Cardiac fibroblast (primary cell): ENCODE measurements around the gene FAM117A.
"Not testable (repeated sequence)": the region's sequence is repeated elsewhere in the genome, so short reads cannot be mapped to it uniquely, and the experiment has no call there.

Experiments used
- DNase-seq, 2 donors: peaks; one replicate each; pipeline versions ENCODE4 v3.0.0 to v3.0.0-alpha.2; 2010; ENCODE audit warnings: low read depth in 2 of 2
- H3K4me3 ChIP-seq, 2 donors: replicated peaks in 1 of 2; 1 replicate in 1 of 2; 2 replicates in 1 of 2; pipeline ENCODE4 v1.5.1; 2011; ENCODE audit warnings: low read depth in 2 of 2, low read length in 2 of 2, mild to moderate bottlenecking in 2 of 2, moderate library complexity in 1 of 2
- TF ChIP-seq, protein P1 (sequence below): IDR thresholded peaks from one replicate; pipeline ENCODE4 v1.5.1; 2011; ENCODE audit warnings: low read depth, mild to moderate bottlenecking, low read length, inconsistent platforms

Gene FAM117A

DNA sequence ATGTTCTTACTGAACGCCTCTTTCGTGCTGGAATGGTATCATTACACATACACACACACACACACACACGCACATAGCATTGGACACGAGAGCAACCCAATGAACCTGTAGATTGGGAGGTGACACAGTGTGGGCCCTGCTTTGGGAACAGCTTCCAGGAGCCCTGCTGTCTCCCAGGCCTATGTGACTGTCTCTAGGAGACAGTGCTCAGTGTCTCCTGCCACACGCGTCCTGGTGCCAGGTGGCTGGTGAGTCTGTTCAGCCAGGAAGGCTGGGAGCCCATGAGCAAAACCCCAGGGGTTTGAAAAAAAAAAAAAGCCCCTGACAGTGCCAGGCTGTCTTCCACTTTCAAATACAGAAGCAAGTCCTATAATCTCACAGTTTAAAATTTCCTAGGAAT lies 83.6 kb downstream of the FAM117A start:
- H3K4me3 ChIP-seq, result no peak overlapping the region
- DNase-seq, result no peak
- TF ChIP-seq, protein P1, sequence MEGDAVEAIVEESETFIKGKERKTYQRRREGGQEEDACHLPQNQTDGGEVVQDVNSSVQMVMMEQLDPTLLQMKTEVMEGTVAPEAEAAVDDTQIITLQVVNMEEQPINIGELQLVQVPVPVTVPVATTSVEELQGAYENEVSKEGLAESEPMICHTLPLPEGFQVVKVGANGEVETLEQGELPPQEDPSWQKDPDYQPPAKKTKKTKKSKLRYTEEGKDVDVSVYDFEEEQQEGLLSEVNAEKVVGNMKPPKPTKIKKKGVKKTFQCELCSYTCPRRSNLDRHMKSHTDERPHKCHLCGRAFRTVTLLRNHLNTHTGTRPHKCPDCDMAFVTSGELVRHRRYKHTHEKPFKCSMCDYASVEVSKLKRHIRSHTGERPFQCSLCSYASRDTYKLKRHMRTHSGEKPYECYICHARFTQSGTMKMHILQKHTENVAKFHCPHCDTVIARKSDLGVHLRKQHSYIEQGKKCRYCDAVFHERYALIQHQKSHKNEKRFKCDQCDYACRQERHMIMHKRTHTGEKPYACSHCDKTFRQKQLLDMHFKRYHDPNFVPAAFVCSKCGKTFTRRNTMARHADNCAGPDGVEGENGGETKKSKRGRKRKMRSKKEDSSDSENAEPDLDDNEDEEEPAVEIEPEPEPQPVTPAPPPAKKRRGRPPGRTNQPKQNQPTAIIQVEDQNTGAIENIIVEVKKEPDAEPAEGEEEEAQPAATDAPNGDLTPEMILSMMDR, result no peak

- TF ChIP-seq, protein P1, result no peak
- DNase-seq, result peak; percentile 100
- peak within 1 kb of the TSS; percentile 75 to 76 for H3K4me3 ChIP-seq
Measured at GRCh38 chr17:49677933-49678847, 85.7 kb downstream of the FAM117A start, which contains the start of gene SPOP. SPOP (minus strand) TSS chr17:49678097; CDS start chr17:49622810, 55,287 bp downstream.

GRCh38 chr17:49677134-49677932 lies 86.6 kb downstream of the FAM117A start:
- peak overlapping the region; percentile 75 to 76 for H3K4me3 ChIP-seq
- DNase-seq, result peak; percentile 94 to 97
- TF ChIP-seq, protein P1, result no peak

DNA sequence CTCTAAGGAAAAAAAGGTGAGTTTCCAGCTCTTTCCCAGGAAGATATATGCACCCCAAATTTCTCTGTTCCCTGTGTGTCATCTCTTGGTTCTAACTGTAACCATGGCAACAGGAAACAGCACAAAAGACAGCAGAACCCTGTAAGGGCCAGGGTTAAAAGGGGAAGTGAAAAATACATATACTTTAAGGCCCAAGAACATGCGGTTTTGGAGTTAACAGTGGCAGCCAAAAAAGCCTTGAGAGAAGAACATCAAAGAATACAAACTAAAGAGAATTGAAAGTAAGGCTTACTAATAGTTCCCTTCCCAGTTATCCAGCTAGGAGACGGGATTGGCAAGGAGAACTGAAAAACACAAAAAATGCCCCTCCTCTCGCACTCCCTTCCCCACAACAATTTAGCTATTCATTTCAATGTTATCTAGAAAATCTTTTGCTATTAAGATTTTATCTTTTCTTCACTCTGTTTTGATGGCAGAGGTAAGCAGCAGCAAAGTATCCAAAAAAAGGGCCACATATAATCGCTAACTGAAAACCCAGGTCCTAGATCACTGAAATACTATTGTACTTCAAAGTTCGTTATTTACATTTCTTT lies 87.6 kb downstream of the FAM117A start:
- DNase-seq, result peak; percentile 62 to 64

GRCh38 chr17:49674507-49674906 lies 89.4 kb downstream of the FAM117A start:
- DNase-seq, result no peak
- TF ChIP-seq, protein P1, result no peak
- no peak overlapping the region for H3K4me3 ChIP-seq

More for the DNA sequence above, 87.6 kb downstream of the FAM117A start:
- TF ChIP-seq, protein P1, result no peak
- H3K4me3 ChIP-seq, result peak overlapping the region; percentile 75 to 76

DNA sequence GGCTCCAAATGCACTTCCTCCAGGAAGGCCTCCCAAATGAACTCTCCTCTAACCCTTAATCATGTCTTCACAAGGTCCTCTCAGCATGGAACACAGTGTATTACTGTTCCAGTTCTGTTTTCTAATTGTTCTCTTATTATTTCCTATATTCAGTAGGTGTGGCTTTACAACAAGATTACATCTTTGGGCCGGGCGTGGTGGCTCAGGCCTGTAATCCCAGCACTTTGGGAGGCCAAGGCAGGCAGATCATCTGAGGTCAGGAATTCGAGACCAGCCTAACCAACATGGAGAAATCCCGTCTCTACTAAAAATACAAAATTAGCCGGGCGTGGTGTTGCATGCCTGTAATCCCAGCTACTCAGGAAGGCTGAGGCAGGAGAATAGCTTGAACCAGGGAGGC lies 90.3 kb downstream of the FAM117A start:
- H3K4me3 ChIP-seq, DNase-seq: not testable (repeated sequence)
